Measurements from ENCODE around the gene TOMM22.

- peak; percentile 65 for TF ChIP-seq POLR2A (IDR thresholded peaks at IDR 0.05; ENCODE audit: low read depth, low read length)
- TF ChIP-seq EZH2 (IDR thresholded peaks at IDR 0.05; ENCODE audit: borderline replicate concordance, low read depth, low read length, severe bottlenecking), result no peak
Observed at GRCh38 chr22:38681582-38682335, at the start of gene TOMM22.

Data from endothelial cell of umbilical vein (primary cell).